GM12878 (cell line): Measurements from ENCODE around the gene ERAS.

Experiments
- ASH2L ChIP-seq: fragments of 300-600, 200-600 bp; sonication (generic); IDR thresholded peaks from 2 replicates; pipeline ENCODE4 v1.6.1; 2017; ENCODE audit warnings: low read depth, mild to moderate bottlenecking, borderline replicate concordance
- EP300 ChIP-seq, 2 experiments: fragments of 150-350 bp in 1 of 2; IDR thresholded peaks; 2 replicates each; pipeline ENCODE4 v1.6.1; 2011 to 2012; ENCODE audit warnings: low read depth in 2 of 2, low read length in 2 of 2, borderline replicate concordance in 1 of 2, improper control_type of control experiment in 1 of 2, inconsistent platforms in 1 of 2; ENCODE audit not compliant: control insufficient read depth in 1 of 2
- MAX ChIP-seq: IDR thresholded peaks from 2 replicates; pipeline ENCODE4 v1.6.1; 2012; ENCODE audit warnings: low read depth, low read length, improper control_type of control experiment
- NFYA ChIP-seq: IDR thresholded peaks from 2 replicates; pipeline ENCODE4 v1.6.1; 2011; ENCODE audit warnings: low read depth, mild to moderate bottlenecking, low read length, improper control_type of control experiment, borderline replicate concordance
- POLR2A ChIP-seq: IDR thresholded peaks from 2 replicates; pipeline ENCODE4 v1.6.1; 2011; ENCODE audit warnings: low read depth, mild to moderate bottlenecking, low read length
- RAD21 ChIP-seq: IDR thresholded peaks from 2 replicates; pipeline ENCODE4 v1.6.1; 2011; ENCODE audit warnings: mild to moderate bottlenecking, low read depth, low read length, moderate library complexity; ENCODE audit not compliant: insufficient read depth
- SUZ12 ChIP-seq: fragments of 200-600 bp; sonication (generic); IDR thresholded peaks from one replicate; pipeline ENCODE4 v1.6.1; 2018; ENCODE audit warnings: antibody characterized with exemption, mild to moderate bottlenecking; ENCODE audit not compliant: unreplicated experiment

- TF ChIP-seq ASH2L, result no peak
- no peak for TF ChIP-seq MAX
- TF ChIP-seq EP300 (IDR thresholded peaks at IDR 0.05; ENCODE audit: borderline replicate concordance in 1 of 2, control insufficient read depth in 1 of 2, low read depth in 2 of 2, low read length in 2 of 2), result no peak
- TF ChIP-seq POLR2A, result no peak
- TF ChIP-seq SUZ12, result no peak
- TF ChIP-seq RAD21, result no peak
- TF ChIP-seq NFYA, result no peak
These were observed 2.2 kb upstream of the ERAS start for GRCh38 chrX:48824066-48824465.
